ENCODE data around the gene ACACA. TPM values are rescaled to one million over a fixed set of nuclear protein-coding genes. Genes with fewer than 3 reads are reported as not detected.
"Not testable (repeated sequence)": the region's sequence is repeated elsewhere in the genome, so short reads cannot be mapped to it uniquely, and the experiment has no call there.

ACACA gene
- total and polyA plus RNA-seq, 2 donors (not counting 1 experiment from before 2014, with no cell fraction given), result 45.2 to 123 TPM

DNA sequence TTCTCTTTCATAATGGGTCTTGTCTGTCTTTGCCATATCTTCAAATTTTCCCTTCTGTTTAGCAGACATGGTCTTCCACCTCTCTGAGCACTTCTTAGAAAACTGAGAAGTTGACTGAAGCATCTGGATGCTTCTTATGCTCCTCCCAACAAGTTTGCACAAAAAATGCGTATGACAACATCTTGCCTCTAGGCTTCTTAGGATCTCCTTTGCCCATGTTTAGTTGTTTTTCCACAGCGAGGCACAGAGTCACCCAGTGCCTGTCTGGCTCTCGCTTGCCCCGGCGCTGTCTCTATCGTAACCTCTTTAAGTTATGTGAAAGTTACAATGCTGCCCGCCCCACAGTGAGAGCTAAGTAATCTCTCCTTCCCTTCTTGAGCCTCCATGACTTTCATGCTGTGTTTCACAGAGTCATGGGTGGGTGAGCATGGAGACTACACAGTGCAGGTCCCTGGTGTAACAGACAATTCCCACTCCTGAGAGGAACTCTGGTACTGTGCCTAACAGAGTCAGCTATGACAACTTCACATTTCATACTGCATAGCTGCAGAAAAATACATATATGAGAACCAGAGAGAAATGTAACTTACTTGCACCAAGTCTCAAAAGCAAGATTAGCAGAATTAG lies 262.4 kb downstream of the ACACA start:
- H3K4me3 ChIP-seq (replicated peaks in 1 of 4; ENCODE audit: control extremely low read depth in 1 of 4, insufficient read depth in 1 of 4, low read depth in 3 of 4, low read length in 4 of 4), result no peak overlapping the region
- H3K4me1 ChIP-seq (ENCODE audit: control insufficient read depth, extremely low read depth, insufficient read depth, low read length), result no peaks in the 10 kb centered on the region
- H4K20me1 ChIP-seq (ENCODE audit: control insufficient read depth, extremely low read depth, insufficient read depth, low read length), result no peaks in the 10 kb centered on the region
- no peak overlapping the region for H3K27ac ChIP-seq (ENCODE audit: insufficient read depth, low read length)
- H3K9ac ChIP-seq (ENCODE audit: insufficient read depth, low read length), result no peak overlapping the region
- H3K4me2 ChIP-seq (ENCODE audit: extremely low read depth, insufficient read depth, low read length), result no peak overlapping the region
- H3K27me3 ChIP-seq (ENCODE audit: control insufficient read depth, insufficient read depth, low read length), result no peaks in the 10 kb centered on the region
- TF ChIP-seq EZH2 (IDR thresholded peaks at IDR 0.05; ENCODE audit: low read length, missing control alignments), result no peak
- TF ChIP-seq, protein P1, sequence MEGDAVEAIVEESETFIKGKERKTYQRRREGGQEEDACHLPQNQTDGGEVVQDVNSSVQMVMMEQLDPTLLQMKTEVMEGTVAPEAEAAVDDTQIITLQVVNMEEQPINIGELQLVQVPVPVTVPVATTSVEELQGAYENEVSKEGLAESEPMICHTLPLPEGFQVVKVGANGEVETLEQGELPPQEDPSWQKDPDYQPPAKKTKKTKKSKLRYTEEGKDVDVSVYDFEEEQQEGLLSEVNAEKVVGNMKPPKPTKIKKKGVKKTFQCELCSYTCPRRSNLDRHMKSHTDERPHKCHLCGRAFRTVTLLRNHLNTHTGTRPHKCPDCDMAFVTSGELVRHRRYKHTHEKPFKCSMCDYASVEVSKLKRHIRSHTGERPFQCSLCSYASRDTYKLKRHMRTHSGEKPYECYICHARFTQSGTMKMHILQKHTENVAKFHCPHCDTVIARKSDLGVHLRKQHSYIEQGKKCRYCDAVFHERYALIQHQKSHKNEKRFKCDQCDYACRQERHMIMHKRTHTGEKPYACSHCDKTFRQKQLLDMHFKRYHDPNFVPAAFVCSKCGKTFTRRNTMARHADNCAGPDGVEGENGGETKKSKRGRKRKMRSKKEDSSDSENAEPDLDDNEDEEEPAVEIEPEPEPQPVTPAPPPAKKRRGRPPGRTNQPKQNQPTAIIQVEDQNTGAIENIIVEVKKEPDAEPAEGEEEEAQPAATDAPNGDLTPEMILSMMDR (conservative IDR thresholded peaks at IDR 0.05 in 1 of 2, IDR thresholded peaks at IDR 0.05 in 1 of 2; ENCODE audit: low read depth in 1 of 2, low read length in 2 of 2), result no peak
- no peaks in the 10 kb centered on the region for H3K79me2 ChIP-seq (ENCODE audit: control insufficient read depth, insufficient read depth, low read length)
- DNase-seq (ENCODE audit: low read depth in 2 of 2), result no peak
- no peaks in the 10 kb centered on the region for H3K36me3 ChIP-seq (ENCODE audit: control insufficient read depth, insufficient read depth, low read length)
- no peak overlapping the region for H2AFZ ChIP-seq (ENCODE audit: low read length)
- no peaks in the 10 kb centered on the region for H3K9me3 ChIP-seq (ENCODE audit: control insufficient read depth, insufficient read depth, low read depth, low read length)

DNA sequence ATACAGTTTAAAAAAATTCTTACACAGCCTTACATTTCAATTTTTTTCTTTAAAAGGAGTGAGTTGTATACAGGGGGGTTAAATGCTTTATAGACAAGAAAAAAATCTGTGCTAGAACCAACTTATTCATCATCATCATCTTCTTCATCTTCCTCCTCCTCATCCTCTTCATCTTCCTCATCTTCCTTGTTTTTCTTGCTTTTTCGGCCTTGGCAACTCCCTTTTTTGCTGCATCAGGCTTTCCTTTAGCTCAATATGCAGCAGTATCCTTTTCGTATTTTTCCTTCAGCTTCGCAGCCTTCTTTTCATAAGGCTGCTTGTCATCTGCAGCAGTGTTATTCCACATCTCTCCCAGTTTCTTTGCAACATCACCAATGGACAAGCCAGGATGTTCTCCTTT lies 263.1 kb downstream of the ACACA start:
- H3K36me3 ChIP-seq (ENCODE audit: control insufficient read depth, insufficient read depth, low read length); H3K27ac ChIP-seq (ENCODE audit: insufficient read depth, low read length); H3K27me3 ChIP-seq (ENCODE audit: control insufficient read depth, insufficient read depth, low read length); H3K4me3 ChIP-seq (replicated peaks in 1 of 4; ENCODE audit: control extremely low read depth in 1 of 4, insufficient read depth in 1 of 4, low read depth in 3 of 4, low read length in 4 of 4); H3K4me2 ChIP-seq (ENCODE audit: extremely low read depth, insufficient read depth, low read length); H4K20me1 ChIP-seq (ENCODE audit: control insufficient read depth, extremely low read depth, insufficient read depth, low read length); H2AFZ ChIP-seq (ENCODE audit: low read length); H3K79me2 ChIP-seq (ENCODE audit: control insufficient read depth, insufficient read depth, low read length); DNase-seq (ENCODE audit: low read depth in 2 of 2); H3K4me1 ChIP-seq (ENCODE audit: control insufficient read depth, extremely low read depth, insufficient read depth, low read length); H3K9ac ChIP-seq (ENCODE audit: insufficient read depth, low read length); H3K9me3 ChIP-seq (ENCODE audit: control insufficient read depth, insufficient read depth, low read depth, low read length): not testable (repeated sequence)

DNA sequence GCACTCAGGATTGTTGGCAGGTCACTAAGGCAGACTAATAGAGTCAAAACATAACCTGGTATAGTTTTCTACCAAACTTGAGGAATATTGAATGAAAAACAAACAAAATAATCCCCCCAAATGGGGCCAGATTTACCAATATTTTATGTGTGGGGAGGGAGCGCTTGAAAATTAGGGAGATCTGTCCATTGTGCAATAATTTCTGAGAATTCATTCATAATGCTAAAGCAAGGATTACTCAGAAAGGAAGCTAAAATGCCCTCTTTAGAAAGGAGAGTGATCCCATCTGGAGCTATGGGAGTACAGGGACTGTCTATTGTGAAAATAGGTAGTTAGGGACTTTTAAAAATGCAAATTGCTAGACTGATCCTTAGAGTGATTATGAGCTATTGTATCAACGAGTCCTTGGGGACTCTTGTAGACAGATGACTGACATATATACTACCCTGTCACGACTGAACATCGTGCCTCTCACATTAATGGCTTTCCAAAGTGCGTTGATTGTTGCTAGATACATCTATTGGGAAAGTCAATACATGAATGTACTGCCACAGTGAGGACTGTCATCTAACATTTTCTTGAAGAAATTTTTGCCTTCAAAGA lies 264.2 kb downstream of the ACACA start:
- H3K27ac ChIP-seq (ENCODE audit: insufficient read depth, low read length), result no peak overlapping the region
- H3K27me3 ChIP-seq (ENCODE audit: control insufficient read depth, insufficient read depth, low read length), result no peaks in the 10 kb centered on the region
- H2AFZ ChIP-seq (ENCODE audit: low read length), result no peak overlapping the region
- no peak overlapping the region for H3K4me3 ChIP-seq (replicated peaks in 1 of 4; ENCODE audit: control extremely low read depth in 1 of 4, insufficient read depth in 1 of 4, low read depth in 3 of 4, low read length in 4 of 4)
- no peaks in the 10 kb centered on the region for H3K79me2 ChIP-seq (ENCODE audit: control insufficient read depth, insufficient read depth, low read length)
- no peaks in the 10 kb centered on the region for H3K4me1 ChIP-seq (ENCODE audit: control insufficient read depth, extremely low read depth, insufficient read depth, low read length)
- H4K20me1 ChIP-seq (ENCODE audit: control insufficient read depth, extremely low read depth, insufficient read depth, low read length), result no peaks in the 10 kb centered on the region
- TF ChIP-seq EZH2 (IDR thresholded peaks at IDR 0.05; ENCODE audit: low read length, missing control alignments), result no peak
- TF ChIP-seq, protein P1 (conservative IDR thresholded peaks at IDR 0.05 in 1 of 2, IDR thresholded peaks at IDR 0.05 in 1 of 2; ENCODE audit: low read depth in 1 of 2, low read length in 2 of 2), result no peak
- H3K9ac ChIP-seq (ENCODE audit: insufficient read depth, low read length), result no peak overlapping the region
- H3K4me2 ChIP-seq (ENCODE audit: extremely low read depth, insufficient read depth, low read length), result no peak overlapping the region
- H3K9me3 ChIP-seq (ENCODE audit: control insufficient read depth, insufficient read depth, low read depth, low read length), result no peaks in the 10 kb centered on the region
- H3K36me3 ChIP-seq (ENCODE audit: control insufficient read depth, insufficient read depth, low read length), result no peaks in the 10 kb centered on the region
- no peak for DNase-seq (ENCODE audit: low read depth in 2 of 2)

Measured in fibroblast of lung (primary cell).